ENCODE measurements around the gene RHOA.
"Not testable (repeated sequence)": the region's sequence is repeated elsewhere in the genome, so short reads cannot be mapped to it uniquely, and the experiment has no call there.

The RHOA gene

GRCh38 chr3:49352281-49352680 lies 59.5 kb downstream of the RHOA start:
- peak overlapping the region; percentile 27 for H3K27ac ChIP-seq (ENCODE audit: low read depth, low read length)
- H3K9ac ChIP-seq (ENCODE audit: low read depth in 1 of 2, low read length in 2 of 2) = no peak overlapping the region
- peaks cover 27 to 32% of the 10 kb centered on the region in 2 donors for H3K4me1 ChIP-seq (ENCODE audit: control insufficient read depth in 1 of 2, insufficient read depth in 2 of 2, low read length in 2 of 2)
- H3K4me3 ChIP-seq (ENCODE audit: low read depth in 1 of 2, low read length in 2 of 2) = no peak overlapping the region
- H3K36me3 ChIP-seq (ENCODE audit: control insufficient read depth in 1 of 2, insufficient read depth in 2 of 2, low read length in 2 of 2) = peaks cover 0 to 12% of the 10 kb centered on the region in 2 donors
- H3K27me3 ChIP-seq (ENCODE audit: control insufficient read depth in 1 of 2, insufficient read depth in 2 of 2, low read length in 2 of 2) = no peaks in the 10 kb centered on the region
- no peaks in the 10 kb centered on the region for H3K9me3 ChIP-seq (ENCODE audit: control insufficient read depth in 1 of 2, low read length in 2 of 2)

- no peak overlapping the region for H3K9ac ChIP-seq (ENCODE audit: low read depth in 1 of 2, low read length in 2 of 2)
- H3K27ac ChIP-seq (ENCODE audit: low read depth, low read length) = peak overlapping the region; percentile 21
- H3K36me3 ChIP-seq (ENCODE audit: control insufficient read depth in 1 of 2, insufficient read depth in 2 of 2, low read length in 2 of 2) = peaks cover 0 to 11% of the 10 kb centered on the region in 2 donors
- no peaks in the 10 kb centered on the region for H3K27me3 ChIP-seq (ENCODE audit: control insufficient read depth in 1 of 2, insufficient read depth in 2 of 2, low read length in 2 of 2)
- H3K9me3 ChIP-seq (ENCODE audit: control insufficient read depth in 1 of 2, low read length in 2 of 2) = no peaks in the 10 kb centered on the region
- peak overlapping the region in 1 of 2 donors; percentile 5 for H3K4me3 ChIP-seq (ENCODE audit: low read depth in 1 of 2, low read length in 2 of 2)
- H3K4me1 ChIP-seq (ENCODE audit: control insufficient read depth in 1 of 2, insufficient read depth in 2 of 2, low read length in 2 of 2) = peaks cover 26 to 32% of the 10 kb centered on the region in 2 donors
Observed at GRCh38 chr3:49351521-49352011, 60.2 kb downstream of the RHOA start.

- Histone ChIP-seq H3K9ac (ENCODE audit: low read depth in 1 of 2, low read length in 2 of 2) (no peak overlapping the region), H3K4me1 (ENCODE audit: control insufficient read depth in 1 of 2, insufficient read depth in 2 of 2, low read length in 2 of 2) (peaks cover 20 to 26% of the 10 kb centered on the region in 2 donors), H3K9me3 (ENCODE audit: control insufficient read depth in 1 of 2, low read length in 2 of 2) (no peaks in the 10 kb centered on the region), H3K27me3 (ENCODE audit: control insufficient read depth in 1 of 2, insufficient read depth in 2 of 2, low read length in 2 of 2) (no peaks in the 10 kb centered on the region), H3K27ac (ENCODE audit: low read depth, low read length) (no peak overlapping the region), H3K4me3 (ENCODE audit: low read depth in 1 of 2, low read length in 2 of 2) (no peak overlapping the region), H3K36me3 (ENCODE audit: control insufficient read depth in 1 of 2, insufficient read depth in 2 of 2, low read length in 2 of 2) (no peaks in the 10 kb centered on the region)
Observed at GRCh38 chr3:49349348-49350114, 62.2 kb downstream of the RHOA start.

DNA sequence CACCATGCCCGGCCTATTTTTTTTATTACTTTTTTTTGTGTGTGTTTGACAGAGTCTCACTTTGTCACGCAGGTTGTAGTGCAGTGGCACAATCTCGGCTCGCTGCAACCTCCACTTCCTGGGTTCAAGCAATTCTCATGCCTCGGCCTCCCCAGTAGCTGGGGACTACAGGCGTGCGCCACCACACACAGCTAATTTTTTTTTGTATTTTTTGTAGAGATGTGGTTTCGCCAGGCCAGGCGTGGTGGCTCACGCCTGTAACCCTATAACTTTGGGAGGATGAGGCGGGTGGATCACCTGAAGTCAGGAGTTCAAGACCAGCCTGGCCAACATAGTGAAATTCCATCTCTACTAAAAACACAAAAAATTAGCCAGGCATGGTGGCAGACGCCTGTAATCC lies 63.4 kb downstream of the RHOA start:
- H3K4me3 ChIP-seq (ENCODE audit: low read depth in 1 of 2, low read length in 2 of 2); H3K36me3 ChIP-seq (ENCODE audit: control insufficient read depth in 1 of 2, insufficient read depth in 2 of 2, low read length in 2 of 2); H3K9me3 ChIP-seq (ENCODE audit: control insufficient read depth in 1 of 2, low read length in 2 of 2); H3K27me3 ChIP-seq (ENCODE audit: control insufficient read depth in 1 of 2, insufficient read depth in 2 of 2, low read length in 2 of 2); H3K27ac ChIP-seq (ENCODE audit: low read depth, low read length); H3K9ac ChIP-seq (ENCODE audit: low read depth in 1 of 2, low read length in 2 of 2): not testable (repeated sequence)
- peaks cover 20 to 26% of the 10 kb centered on the region in 2 donors for H3K4me1 ChIP-seq (ENCODE audit: control insufficient read depth in 1 of 2, insufficient read depth in 2 of 2, low read length in 2 of 2)

DNA sequence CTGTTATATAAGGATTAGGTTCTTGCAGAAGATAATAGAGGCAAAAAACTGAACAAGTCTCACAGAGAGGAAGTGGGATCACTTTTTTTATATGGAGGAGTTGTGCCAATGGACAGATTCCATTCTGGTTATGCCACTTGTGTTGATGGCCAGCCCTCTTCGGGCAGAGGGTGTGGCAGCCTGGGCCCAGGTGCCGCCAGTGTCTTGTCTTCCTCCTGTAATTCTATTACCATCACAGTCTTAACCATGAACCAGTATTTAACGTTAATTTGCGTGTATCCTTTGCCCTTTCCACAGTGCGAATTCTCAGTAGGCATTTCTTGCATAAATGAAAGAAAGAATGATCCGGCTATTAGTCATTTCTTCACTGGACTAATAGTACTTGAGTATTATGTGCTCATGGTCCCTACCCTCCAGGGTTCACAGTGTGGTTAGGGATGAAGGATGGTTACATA lies 65.0 kb downstream of the RHOA start:
- Histone ChIP-seq H3K4me3 (ENCODE audit: low read depth in 1 of 2, low read length in 2 of 2) (no peak overlapping the region), H3K4me1 (ENCODE audit: control insufficient read depth in 1 of 2, insufficient read depth in 2 of 2, low read length in 2 of 2) (peaks cover 14 to 23% of the 10 kb centered on the region in 2 donors), H3K27me3 (ENCODE audit: control insufficient read depth in 1 of 2, insufficient read depth in 2 of 2, low read length in 2 of 2) (no peaks in the 10 kb centered on the region), H3K27ac (ENCODE audit: low read depth, low read length) (no peak overlapping the region), H3K9me3 (ENCODE audit: control insufficient read depth in 1 of 2, low read length in 2 of 2) (no peaks in the 10 kb centered on the region), H3K36me3 (ENCODE audit: control insufficient read depth in 1 of 2, insufficient read depth in 2 of 2, low read length in 2 of 2) (no peaks in the 10 kb centered on the region), H3K9ac (ENCODE audit: low read depth in 1 of 2, low read length in 2 of 2) (no peak overlapping the region)

DNA sequence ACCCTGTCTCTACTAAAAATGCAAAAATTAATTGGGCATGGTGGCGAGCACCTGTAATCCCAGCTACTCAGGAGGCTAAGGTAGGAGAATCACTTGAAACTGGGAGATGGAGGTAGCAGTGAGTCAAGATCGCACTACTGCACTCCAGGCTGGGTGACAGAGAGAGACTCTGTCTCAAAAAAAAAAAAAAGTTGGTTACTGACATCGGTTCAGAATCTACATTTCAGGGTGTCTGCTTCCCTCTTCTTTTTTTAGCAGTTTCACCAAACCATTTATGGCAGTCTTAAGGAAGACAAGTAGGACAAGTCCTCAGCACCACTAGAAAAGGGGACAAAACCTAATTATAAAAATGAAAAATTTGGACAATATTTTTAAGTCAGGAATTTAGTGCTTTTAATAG lies 68.6 kb downstream of the RHOA start:
- Histone ChIP-seq H3K27me3 (ENCODE audit: control insufficient read depth in 1 of 2, insufficient read depth in 2 of 2, low read length in 2 of 2) (no peaks in the 10 kb centered on the region), H3K4me3 (ENCODE audit: low read depth in 1 of 2, low read length in 2 of 2) (no peak overlapping the region), H3K36me3 (ENCODE audit: control insufficient read depth in 1 of 2, insufficient read depth in 2 of 2, low read length in 2 of 2) (no peaks in the 10 kb centered on the region), H3K9me3 (ENCODE audit: control insufficient read depth in 1 of 2, low read length in 2 of 2) (no peaks in the 10 kb centered on the region), H3K9ac (ENCODE audit: low read depth in 1 of 2, low read length in 2 of 2) (no peak overlapping the region), H3K4me1 (ENCODE audit: control insufficient read depth in 1 of 2, insufficient read depth in 2 of 2, low read length in 2 of 2) (peaks cover 8 to 17% of the 10 kb centered on the region in 2 donors), H3K27ac (ENCODE audit: low read depth, low read length) (no peak overlapping the region)

- Histone ChIP-seq H3K36me3 (ENCODE audit: control insufficient read depth in 1 of 2, insufficient read depth in 2 of 2, low read length in 2 of 2) (peaks cover 0 to under 1% of the 10 kb centered on the region in 2 donors), H3K27ac (ENCODE audit: low read depth, low read length) (no peak overlapping the region), H3K4me1 (ENCODE audit: control insufficient read depth in 1 of 2, insufficient read depth in 2 of 2, low read length in 2 of 2) (peaks cover 8 to 17% of the 10 kb centered on the region in 2 donors), H3K9me3 (ENCODE audit: control insufficient read depth in 1 of 2, low read length in 2 of 2) (no peaks in the 10 kb centered on the region), H3K9ac (ENCODE audit: low read depth in 1 of 2, low read length in 2 of 2) (no peak overlapping the region), H3K27me3 (ENCODE audit: control insufficient read depth in 1 of 2, insufficient read depth in 2 of 2, low read length in 2 of 2) (no peaks in the 10 kb centered on the region), H3K4me3 (ENCODE audit: low read depth in 1 of 2, low read length in 2 of 2) (no peak overlapping the region)
Observed at GRCh38 chr3:49341996-49342395, 69.8 kb downstream of the RHOA start.

- H3K9ac ChIP-seq (ENCODE audit: low read depth in 1 of 2, low read length in 2 of 2) = peak within 1 kb of the TSS; percentile 75 to 96
- H3K27ac ChIP-seq (ENCODE audit: low read depth, low read length) = peak within 1 kb of the TSS; percentile 91
- H3K27me3 ChIP-seq (ENCODE audit: control insufficient read depth in 1 of 2, insufficient read depth in 2 of 2, low read length in 2 of 2) = no peaks in the 10 kb centered on the region
- no peaks in the 10 kb centered on the region for H3K9me3 ChIP-seq (ENCODE audit: control insufficient read depth in 1 of 2, low read length in 2 of 2)
- H3K36me3 ChIP-seq (ENCODE audit: control insufficient read depth in 1 of 2, insufficient read depth in 2 of 2, low read length in 2 of 2) = peaks cover 6 to 9% of the 10 kb centered on the region in 2 donors
- peak within 1 kb of the TSS; percentile 72 to 89 for H3K4me3 ChIP-seq (ENCODE audit: low read depth in 1 of 2, low read length in 2 of 2)
- H3K4me1 ChIP-seq (ENCODE audit: control insufficient read depth in 1 of 2, insufficient read depth in 2 of 2, low read length in 2 of 2) = peaks cover 8 to 17% of the 10 kb centered on the region in 2 donors
Observed at GRCh38 chr3:49339941-49340800, 71.6 kb downstream of the RHOA start, which contains the start of gene USP4. USP4 (minus strand) TSS chr3:49340053; CDS start chr3:49340024, 29 bp downstream.

DNA sequence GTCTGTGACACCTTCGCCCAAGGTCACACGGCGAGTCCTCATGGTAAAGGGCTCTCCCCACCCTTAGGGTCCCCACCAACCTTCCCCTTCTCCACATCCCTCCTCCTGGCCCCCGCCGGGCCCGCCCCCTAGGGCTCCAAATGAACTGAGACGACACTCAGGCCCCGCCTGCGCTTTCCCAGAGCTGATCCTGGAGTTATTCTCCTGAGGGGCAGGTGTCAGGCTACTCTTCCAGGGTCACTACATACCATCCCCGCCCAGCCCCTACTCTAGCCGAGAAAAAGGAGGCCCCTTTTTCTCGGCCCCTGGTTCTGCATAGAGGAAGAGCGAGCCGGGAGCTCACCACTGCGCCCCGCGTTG lies 72.2 kb downstream of the RHOA start:
- peaks cover 8 to 17% of the 10 kb centered on the region in 2 donors for H3K4me1 ChIP-seq (ENCODE audit: control insufficient read depth in 1 of 2, insufficient read depth in 2 of 2, low read length in 2 of 2)
- H3K4me3 ChIP-seq (ENCODE audit: low read depth in 1 of 2, low read length in 2 of 2) = peak overlapping the region; percentile 72 to 89
- H3K27me3 ChIP-seq (ENCODE audit: control insufficient read depth in 1 of 2, insufficient read depth in 2 of 2, low read length in 2 of 2) = no peaks in the 10 kb centered on the region
- H3K27ac ChIP-seq (ENCODE audit: low read depth, low read length) = peak overlapping the region; percentile 91
- H3K9me3 ChIP-seq (ENCODE audit: control insufficient read depth in 1 of 2, low read length in 2 of 2) = no peaks in the 10 kb centered on the region
- peak overlapping the region; percentile 75 to 96 for H3K9ac ChIP-seq (ENCODE audit: low read depth in 1 of 2, low read length in 2 of 2)
- peaks cover 12 to 15% of the 10 kb centered on the region in 2 donors for H3K36me3 ChIP-seq (ENCODE audit: control insufficient read depth in 1 of 2, insufficient read depth in 2 of 2, low read length in 2 of 2)
